A549 treated with CpdA at 1 μM for 4 hours (cell line): ENCODE results near the gene BROX. TPM values are rescaled to one million over a fixed set of nuclear protein-coding genes. Genes with fewer than 3 reads are reported as not detected.

Experiments
- total RNA-seq: library from RNA; stranded (reverse); fragments of 200-300 nt; extraction: Qiagen RNA extraction; gene quantifications from 5 replicates; pipeline ENCODE4 v1.2.3, GENCODE V29; 2022; ENCODE audit warnings: low read depth

The BROX gene
- total RNA-seq = 19.4 to 22.7 TPM (median 20.7 TPM) in 5 replicates

GRCh38 chr1:222712253-222713090 is at the start of gene BROX, which contains the start of gene AIDA:
TSS of gene BROX (plus strand) at chr1:222712564. CDS start at chr1:222715700, 3,136 bp downstream.
TSS of gene AIDA (minus strand) at chr1:222712491. CDS start at chr1:222712317, 174 bp downstream.

GRCh38 chr1:222736972-222737371 is 24.6 kb downstream of the BROX start, which contains the start of gene FAM177B:
TSS of gene FAM177B (plus strand) at chr1:222737202. CDS start at chr1:222746546, 9,344 bp downstream.

Other genes with a start within 250 kb of the BROX start
- 8.9 to 10.4 TPM (median 10.0 TPM) in 5 replicates for gene HHIPL2, start 164.5 kb upstream of the BROX start, total RNA-seq
- 10.6 to 16.3 TPM (median 11.6 TPM) in 5 replicates for gene TAF1A, start 122.6 kb upstream of the BROX start, total RNA-seq
- gene MIA3, start 94.5 kb upstream of the BROX start, total RNA-seq = 22.4 to 28.4 TPM (median 24.0 TPM) in 5 replicates
- 59.2 to 67.8 TPM (median 64.9 TPM) in 5 replicates for gene AIDA, start 73 bp upstream of the BROX start, total RNA-seq
- not detected in 5 replicates for gene FAM177B, start 24.6 kb downstream of the BROX start, total RNA-seq
- gene DISP1, start 102.5 kb downstream of the BROX start, total RNA-seq = 1.7 to 2.2 TPM (median 1.8 TPM) in 5 replicates